GM19099 (cell line): ENCODE results near the gene CXCL12.

Experiments used
- POLR2A ChIP-seq: IDR thresholded peaks from 3 replicates; pipeline ENCODE4 v1.6.1; 2011; ENCODE audit warnings: low read depth; ENCODE audit not compliant: insufficient read length; ENCODE audit errors: extremely low read depth

The CXCL12 gene

GRCh38 chr10:44394696-44395381 lies 9.9 kb upstream of the CXCL12 start:
- TF ChIP-seq POLR2A: no peak

- no peak for TF ChIP-seq POLR2A
These were observed 9.1 kb upstream of the CXCL12 start for GRCh38 chr10:44393834-44394547.

- TF ChIP-seq POLR2A: no peak
These were observed 8.2 kb upstream of the CXCL12 start for GRCh38 chr10:44393051-44393630.

GRCh38 chr10:44392420-44392819 lies 7.5 kb upstream of the CXCL12 start:
- no peak for TF ChIP-seq POLR2A

- no peak for TF ChIP-seq POLR2A
These were observed 7.1 kb upstream of the CXCL12 start for GRCh38 chr10:44391981-44392380.

- TF ChIP-seq POLR2A: no peak
These were observed 5.7 kb upstream of the CXCL12 start for GRCh38 chr10:44390585-44391072.

GRCh38 chr10:44389556-44389955 lies 4.7 kb upstream of the CXCL12 start:
- TF ChIP-seq POLR2A: no peak

- no peak for TF ChIP-seq POLR2A
These were observed 4.3 kb upstream of the CXCL12 start for GRCh38 chr10:44389150-44389549.

GRCh38 chr10:44388641-44389040 lies 3.7 kb upstream of the CXCL12 start:
- TF ChIP-seq POLR2A: no peak

- no peak for TF ChIP-seq POLR2A
These were observed 3.0 kb upstream of the CXCL12 start for GRCh38 chr10:44387853-44388251.

GRCh38 chr10:44386546-44387052 lies 1.7 kb upstream of the CXCL12 start:
- TF ChIP-seq POLR2A: no peak

GRCh38 chr10:44385696-44386441 lies 972 bp upstream of the CXCL12 start:
- no peak for TF ChIP-seq POLR2A

- TF ChIP-seq POLR2A: no peak
These were observed 284 bp downstream of the CXCL12 start for GRCh38 chr10:44384601-44385025.

GRCh38 chr10:44383749-44384600 lies 922 bp downstream of the CXCL12 start:
- no peak for TF ChIP-seq POLR2A
